IMR-90 (cell line): ENCODE data around the gene BRF1. TPM values are rescaled to one million over a fixed set of nuclear protein-coding genes. Genes with fewer than 3 reads are reported as not detected.

ENCODE experiments used
- ATAC-seq: fragments of 200-7000 bp; cut with Tn5 transposase; 2 replicates; pipeline ENCODE4 v1.9.1; 2020; ENCODE audit warnings: low read depth, mild to moderate bottlenecking, moderate library complexity
- BruUV-seq: library from RNA; stranded (reverse); fragments of 400-500 nt; replicated peaks from 2 replicates; lab custom pipeline; 2021; lab: Mats Ljungman, UMichigan
- CTCF ChIA-PET: fragments of 300-600 bp; formaldehyde crosslinking; extraction: SDS; loops from one replicate; lab custom pipeline; 2021; ENCODE audit warnings: antibody characterized with exemption; lab: Yijun Ruan, JAX
- POLR2A ChIA-PET: fragments of 300-600 bp; sonication (Branson Sonifier 250); formaldehyde crosslinking; loops from one replicate; lab custom pipeline; 2022; ENCODE audit warnings: antibody characterized with exemption; ENCODE audit not compliant: unreplicated experiment; lab: Charles Lee
- DNase-seq: peaks from one replicate; pipeline ENCODE4 v3.0.0; 2013
- H2AFZ ChIP-seq: replicated peaks from 2 replicates; pipeline ENCODE3; 2013; ENCODE audit warnings: low read length, mild to moderate bottlenecking; ENCODE audit not compliant: poor library complexity
- H2AK5ac ChIP-seq: 2 replicates; pipeline ENCODE4 v1.6.1; 2013; ENCODE audit warnings: low read depth, low read length, inconsistent platforms
- H2AK9ac ChIP-seq: replicated peaks from 2 replicates; pipeline ENCODE3; 2013; ENCODE audit warnings: mild to moderate bottlenecking, low read depth, low read length, moderate library complexity; ENCODE audit not compliant: poor library complexity
- H2BK120ac ChIP-seq: 2 replicates; pipeline ENCODE4 v1.6.1; 2013; ENCODE audit warnings: low read depth, low read length, inconsistent platforms
- H2BK15ac ChIP-seq: 3 replicates; pipeline ENCODE4 v1.6.1; 2013; ENCODE audit warnings: low read depth, low read length, inconsistent platforms
- H2BK20ac ChIP-seq: 2 replicates; pipeline ENCODE4 v1.6.1; 2013; ENCODE audit warnings: low read depth, mild to moderate bottlenecking, inconsistent platforms, low read length, moderate library complexity
- H2BK5ac ChIP-seq: 2 replicates; pipeline ENCODE4 v1.6.1; 2013; ENCODE audit warnings: mild to moderate bottlenecking, low read depth, low read length, inconsistent platforms; ENCODE audit not compliant: poor library complexity, severe bottlenecking
- H3K14ac ChIP-seq: replicated peaks from 2 replicates; pipeline ENCODE4 v1.6.1; 2013; ENCODE audit warnings: low read depth, low read length, inconsistent platforms
- H3K18ac ChIP-seq: 2 replicates; pipeline ENCODE4 v1.6.1; 2013; ENCODE audit warnings: low read depth, low read length, control low read depth
- H3K23ac ChIP-seq: 2 replicates; pipeline ENCODE4 v1.6.1; 2013; ENCODE audit warnings: low read depth, low read length, inconsistent platforms
- H3K27ac ChIP-seq: 2 replicates; pipeline ENCODE4 v1.5.1; 2013; ENCODE audit warnings: mild to moderate bottlenecking, control low read depth, low read length; ENCODE audit not compliant: insufficient read depth
- H3K27me3 ChIP-seq: 2 replicates; pipeline ENCODE4 v1.6.1; 2013; ENCODE audit warnings: low read length; ENCODE audit not compliant: control insufficient read depth, insufficient read depth
- H3K36me3 ChIP-seq: 2 replicates; pipeline ENCODE4 v1.6.1; 2013; ENCODE audit warnings: low read length, mixed read lengths; ENCODE audit not compliant: control insufficient read depth, insufficient read depth
- H3K4ac ChIP-seq: 2 replicates; pipeline ENCODE4 v1.6.1; 2013; ENCODE audit warnings: low read depth, low read length, inconsistent platforms
- H3K4me1 ChIP-seq: 2 replicates; pipeline ENCODE4 v1.6.1; 2013; ENCODE audit warnings: low read length, mixed read lengths; ENCODE audit not compliant: control insufficient read depth, insufficient read depth
- H3K4me2 ChIP-seq: 2 replicates; pipeline ENCODE4 v1.6.1; 2013; ENCODE audit warnings: low read depth, mild to moderate bottlenecking, control low read depth, low read length, moderate library complexity
- H3K4me3 ChIP-seq: 2 replicates; pipeline ENCODE4 v1.5.1; 2013; ENCODE audit warnings: low read depth, mild to moderate bottlenecking, control low read depth, low read length, moderate library complexity; ENCODE audit not compliant: insufficient read depth
- H3K56ac ChIP-seq: 2 replicates; pipeline ENCODE4 v1.6.1; 2013; ENCODE audit warnings: low read length, inconsistent platforms; ENCODE audit not compliant: insufficient read depth; ENCODE audit errors: extremely low read depth
- H3K79me1 ChIP-seq, 2 experiments: 2 replicates each; pipeline ENCODE4 v1.6.1; 2013; ENCODE audit warnings: low read length in 2 of 2, inconsistent platforms in 1 of 2, low read depth in 1 of 2
- H3K9ac ChIP-seq: 2 replicates; pipeline ENCODE4 v1.6.1; 2013; ENCODE audit warnings: low read depth, low read length, control low read depth
- H3K9me1 ChIP-seq: 2 replicates; pipeline ENCODE4 v1.6.1; 2013; ENCODE audit warnings: low read length, inconsistent platforms; ENCODE audit not compliant: insufficient read depth
- H3K9me3 ChIP-seq: 2 replicates; pipeline ENCODE4 v1.6.1; 2013; ENCODE audit warnings: low read length; ENCODE audit not compliant: control insufficient read depth, insufficient read depth
- H4K20me1 ChIP-seq: 2 replicates; pipeline ENCODE4 v1.6.1; 2013; ENCODE audit warnings: low read length, inconsistent platforms; ENCODE audit not compliant: insufficient read depth
- H4K5ac ChIP-seq: 2 replicates; pipeline ENCODE4 v1.6.1; 2013; ENCODE audit warnings: mild to moderate bottlenecking, low read depth, low read length, control low read depth
- H4K8ac ChIP-seq, 2 experiments: 2 replicates each; pipeline ENCODE4 v1.6.1; 2013; ENCODE audit warnings: low read depth in 2 of 2, low read length in 2 of 2, control low read depth in 1 of 2, inconsistent platforms in 1 of 2
- H4K91ac ChIP-seq: 2 replicates; pipeline ENCODE4 v1.6.1; 2013; ENCODE audit warnings: low read depth, low read length, inconsistent platforms; ENCODE audit not compliant: insufficient read depth
- CEBPB ChIP-seq: IDR thresholded peaks from 2 replicates; pipeline ENCODE4 v1.6.1; 2012; ENCODE audit warnings: low read depth, low read length, improper control_type of control experiment
- CHD1 ChIP-seq: IDR thresholded peaks from 2 replicates; pipeline ENCODE4 v1.6.1; 2012; ENCODE audit warnings: low read depth, low read length, improper control_type of control experiment
- ELK1 ChIP-seq: fragments of 150-350 bp; IDR thresholded peaks from 2 replicates; pipeline ENCODE4 v1.6.1; 2016; ENCODE audit warnings: low read depth, mild to moderate bottlenecking, low read length, moderate library complexity, borderline replicate concordance
- FOS ChIP-seq: fragments of 150-350 bp; IDR thresholded peaks from 2 replicates; pipeline ENCODE4 v1.6.1; 2016; ENCODE audit warnings: low read depth, low read length
- MAFK ChIP-seq: IDR thresholded peaks from 2 replicates; pipeline ENCODE4 v1.6.1; 2012; ENCODE audit warnings: low read depth, low read length, improper control_type of control experiment
- MAZ ChIP-seq: IDR thresholded peaks from 2 replicates; pipeline ENCODE4 v1.6.1; 2012; ENCODE audit warnings: low read depth, mild to moderate bottlenecking, low read length, improper control_type of control experiment, moderate library complexity, borderline replicate concordance
- MXI1 ChIP-seq: IDR thresholded peaks from 2 replicates; pipeline ENCODE4 v1.6.1; 2012; ENCODE audit warnings: low read depth, mild to moderate bottlenecking, low read length, moderate library complexity, borderline replicate concordance
- NFE2L2 ChIP-seq: fragments of 150-350 bp; IDR thresholded peaks from 2 replicates; pipeline ENCODE4 v1.6.1; 2016; ENCODE audit warnings: low read depth, mild to moderate bottlenecking, low read length
- POLR2A ChIP-seq: IDR thresholded peaks from 2 replicates; pipeline ENCODE4 v1.6.1; 2012; ENCODE audit warnings: mild to moderate bottlenecking, low read depth, low read length
- RCOR1 ChIP-seq: IDR thresholded peaks from 2 replicates; pipeline ENCODE4 v1.6.1; 2012; ENCODE audit warnings: mild to moderate bottlenecking, low read length, improper control_type of control experiment; ENCODE audit not compliant: insufficient replicate concordance
- SMC3 ChIP-seq: fragments of 150-350 bp; IDR thresholded peaks from 2 replicates; pipeline ENCODE4 v1.6.1; 2016; ENCODE audit warnings: low read depth, mild to moderate bottlenecking, antibody characterized with exemption, low read length, moderate library complexity
- USF2 ChIP-seq: fragments of 150-350 bp; IDR thresholded peaks from 2 replicates; pipeline ENCODE4 v1.6.1; 2017; ENCODE audit warnings: mild to moderate bottlenecking, antibody characterized with exemption, low read length, low read depth
- whole genome bisulfite sequencing, 2 experiments: methylation state at CpG; one replicate each; pipeline versions ENCODE4 v1.1.5 to v1.1.7; 2013; ENCODE audit warnings: missing lambda C conversion rate in 2 of 2; ENCODE audit not compliant: insufficient read length in 1 of 2; ENCODE audit errors: extremely low coverage in 2 of 2; 5-methylcytosine and 5-hydroxymethylcytosine counted together
- dilution Hi-C: fragments of 300-500 bp; cut with HindIII; formaldehyde crosslinking; loops from one replicate; pipeline ENCODE4 v1.14.3; 2018; ENCODE audit warnings: low sequenced_read_pairs; ENCODE audit not compliant: unreplicated experiment
- in situ Hi-C: fragments of 300-500 bp; cut with MboI; formaldehyde crosslinking; loops from 3 replicates; pipeline ENCODE4 v1.14.3; 2019; ENCODE audit warnings: low sequenced_read_pairs, inconsistent platforms, mixed read lengths
- intact Hi-C: fragments of 100-400 bp; cut with micrococcal nuclease; formaldehyde crosslinking; loops from 2 replicates; pipeline ENCODE4 v1.10.0; 2022
- polyA plus RNA-seq, 3 experiments: library from polyadenylated mRNA; depleted of rRNA; stranded (reverse); fragments of >200 nt; gene quantifications; 2 replicates each; pipeline ENCODE4 v1.2.3, GENCODE V29; 2012; ENCODE audit warnings: low replicate concordance in 1 of 3
- total RNA-seq: library from RNA; depleted of rRNA; stranded (reverse); fragments of >200 nt; gene quantifications from 2 replicates; pipeline ENCODE4 v1.2.3, GENCODE V29; 2012
- TF ChIP-seq, protein P1 (sequence below): conservative IDR thresholded peaks from 2 replicates; pipeline ENCODE4 v1.5.1; 2012; ENCODE audit warnings: mild to moderate bottlenecking, low read depth, low read length, improper control_type of control experiment

The BRF1 gene
- total and polyA plus RNA-seq, 2 of the 4 experiments (the other 2 are of a cell fraction): 12.4 to 16.7 TPM

- Histone ChIP-seq H3K9me3 (no peaks in the 10 kb centered on the region), H3K4me1 (peaks cover 13% of the 10 kb centered on the region), H3K14ac (no peak overlapping the region), H2BK120ac (no peak overlapping the region), H3K27ac (no peak overlapping the region), H3K4me2 (no peak overlapping the region), H3K56ac (no peak overlapping the region), H4K5ac (no peak overlapping the region), H3K4ac (no peak overlapping the region), H3K4me3 (no peak overlapping the region), H2BK5ac (no peak overlapping the region), H3K18ac (no peak overlapping the region), H4K20me1 (peaks cover 17% of the 10 kb centered on the region), H3K79me1 (peaks cover 37 to 56% of the 10 kb centered on the region in 2 experiments), H2AK9ac (no peak overlapping the region), H2BK20ac (no peak overlapping the region), H2BK15ac (no peak overlapping the region), H2AFZ (no peak overlapping the region), H3K36me3 (peaks cover 38% of the 10 kb centered on the region), H2AK5ac (no peak overlapping the region), H4K91ac (no peak overlapping the region), H3K9ac (no peak overlapping the region), H3K27me3 (no peaks in the 10 kb centered on the region), H4K8ac (no peak overlapping the region), H3K23ac (no peak overlapping the region), H3K9me1 (0 out of 2 replicates have a peak, but pooled peaks cover 18% of the 10 kb centered on the region)
- intact Hi-C loops (no loop called here), in situ Hi-C loops (no loop called here), dilution Hi-C loops (no loop called here)
- no CpG with 5 or more reads among the region's 4 CpGs for WGBS, 2 experiments
- no TSS peak for BruUV-seq
- TF ChIP-seq MAFK (no peak), POLR2A (no peak), CEBPB (no peak), RCOR1 (no peak), ELK1 (no peak), CHD1 (no peak), MAZ (no peak), USF2 (no peak), FOS (no peak), SMC3 (no peak), MXI1 (no peak), NFE2L2 (no peak)
- TF ChIP-seq, protein P1, sequence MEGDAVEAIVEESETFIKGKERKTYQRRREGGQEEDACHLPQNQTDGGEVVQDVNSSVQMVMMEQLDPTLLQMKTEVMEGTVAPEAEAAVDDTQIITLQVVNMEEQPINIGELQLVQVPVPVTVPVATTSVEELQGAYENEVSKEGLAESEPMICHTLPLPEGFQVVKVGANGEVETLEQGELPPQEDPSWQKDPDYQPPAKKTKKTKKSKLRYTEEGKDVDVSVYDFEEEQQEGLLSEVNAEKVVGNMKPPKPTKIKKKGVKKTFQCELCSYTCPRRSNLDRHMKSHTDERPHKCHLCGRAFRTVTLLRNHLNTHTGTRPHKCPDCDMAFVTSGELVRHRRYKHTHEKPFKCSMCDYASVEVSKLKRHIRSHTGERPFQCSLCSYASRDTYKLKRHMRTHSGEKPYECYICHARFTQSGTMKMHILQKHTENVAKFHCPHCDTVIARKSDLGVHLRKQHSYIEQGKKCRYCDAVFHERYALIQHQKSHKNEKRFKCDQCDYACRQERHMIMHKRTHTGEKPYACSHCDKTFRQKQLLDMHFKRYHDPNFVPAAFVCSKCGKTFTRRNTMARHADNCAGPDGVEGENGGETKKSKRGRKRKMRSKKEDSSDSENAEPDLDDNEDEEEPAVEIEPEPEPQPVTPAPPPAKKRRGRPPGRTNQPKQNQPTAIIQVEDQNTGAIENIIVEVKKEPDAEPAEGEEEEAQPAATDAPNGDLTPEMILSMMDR: no peak
- ATAC-seq: no peak
- ChIA-PET CTCF (no interaction called here), POLR2A (no interaction called here)
- DNase-seq: no peak
Measured at GRCh38 chr14:105250986-105251385, 49.8 kb downstream of the BRF1 start.
